HCT116 (cell line): Measurements from ENCODE around the gene CARNS1. TPM values are rescaled to one million over a fixed set of nuclear protein-coding genes. Genes with fewer than 3 reads are reported as not detected.

Experiments used
- ATAC-seq: fragments of 200-7000 bp; cut with Tn5 transposase; 2 replicates; pipeline ENCODE4 v1.9.1; 2020; ENCODE audit warnings: mild to moderate bottlenecking, moderate library complexity
- BruUV-seq: library from RNA; stranded (reverse); fragments of 400-500 nt; replicated peaks from 2 replicates; lab custom pipeline; 2021; lab: Mats Ljungman, UMichigan
- CTCF ChIA-PET: fragments of 300-600 bp; sonication (Branson Sonifier 250); formaldehyde crosslinking; loops from one replicate; lab custom pipeline; 2021; ENCODE audit warnings: antibody characterized with exemption; lab: Charles Lee
- POLR2A ChIA-PET: fragments of 300-600, 350-600 bp; sonication (Branson Sonifier 250); formaldehyde crosslinking; loops from one replicate; lab custom pipeline; 2021; ENCODE audit warnings: antibody characterized with exemption; lab: Charles Lee
- RAD21 ChIA-PET, 2 experiments: fragments of 300-600 bp; sonication (Branson Sonifier 250); formaldehyde crosslinking; loops; one replicate each; lab custom pipeline; 2023; ENCODE audit warnings: low total read pairs in 2 of 2; ENCODE audit not compliant: uncharacterized antibody in 2 of 2, unreplicated experiment in 2 of 2, low non-redundant PET in 1 of 2; lab: Charles Lee
- DNase-seq: peaks from one replicate; pipeline ENCODE4 v3.0.0-alpha.2; 2010; ENCODE audit warnings: low read depth, low spot score
- H2AFZ ChIP-seq: fragments of 200-600 bp; shearing (Covaris generic), sonication (generic); 2 replicates; pipeline ENCODE4 v1.6.1; 2017; ENCODE audit warnings: low read depth, mixed run types, mixed read lengths, antibody characterized with exemption, low read length; ENCODE audit not compliant: poor library complexity, severe bottlenecking
- H3K27ac ChIP-seq: 2 replicates; pipeline ENCODE4 v1.5.1; 2012; ENCODE audit warnings: low read depth, low read length
- H3K27me3 ChIP-seq: fragments of 200-600 bp; sonication (generic); 2 replicates; pipeline ENCODE4 v1.6.1; 2016; ENCODE audit warnings: mixed run types, low read length, mixed read lengths; ENCODE audit not compliant: insufficient read depth
- H3K36me3 ChIP-seq, 2 experiments: fragments of 200-500 bp in 1 of 2; fragments of 200-600 bp in 1 of 2; sonication (Bioruptor generic) in 1 of 2; sonication (generic) in 1 of 2; 2 replicates each; pipeline versions ENCODE4 v1.5.1 to v1.6.1; 2014 to 2016; ENCODE audit warnings: low read length in 2 of 2, inconsistent platforms in 1 of 2, mixed read lengths in 1 of 2, mixed run types in 1 of 2; ENCODE audit not compliant: insufficient read depth in 2 of 2, control insufficient read depth in 1 of 2
- H3K4me1 ChIP-seq, 2 experiments: fragments of 200-600 bp in 1 of 2; sonication (generic) in 1 of 2; 2 replicates each; pipeline versions ENCODE4 v1.5.1 to v1.6.1; 2012 to 2017; ENCODE audit warnings: low read length in 2 of 2, inconsistent platforms in 1 of 2, mild to moderate bottlenecking in 1 of 2, mixed read lengths in 1 of 2, mixed run types in 1 of 2, moderate library complexity in 1 of 2; ENCODE audit not compliant: insufficient read depth in 2 of 2, control insufficient read depth in 1 of 2
- H3K4me2 ChIP-seq: fragments of 200-600 bp; sonication (generic); 2 replicates; pipeline ENCODE4 v1.6.1; 2017; ENCODE audit warnings: mixed run types, low read length, mixed read lengths
- H3K4me3 ChIP-seq, 2 experiments: fragments of 200-600 bp in 1 of 2; sonication (generic) in 1 of 2; replicated peaks in 1 of 2; 2 replicates each; pipeline ENCODE4 v1.5.1; 2011 to 2016; ENCODE audit warnings: low read length in 2 of 2, control low read depth in 1 of 2, low read depth in 1 of 2, mild to moderate bottlenecking in 1 of 2, mixed read lengths in 1 of 2, mixed run types in 1 of 2
- H3K79me2 ChIP-seq: fragments of 200-600 bp; sonication (generic); 2 replicates; pipeline ENCODE4 v1.6.1; 2017; ENCODE audit warnings: mild to moderate bottlenecking, mixed run types, low read length, moderate library complexity, mixed read lengths; ENCODE audit not compliant: insufficient read depth
- H3K9ac ChIP-seq: fragments of 200-600 bp; sonication (generic); 2 replicates; pipeline ENCODE4 v1.6.1; 2016; ENCODE audit warnings: low read length, mixed read lengths
- H3K9me2 ChIP-seq: fragments of 200-600 bp; sonication (generic), shearing (Covaris generic); 2 replicates; pipeline ENCODE4 v1.6.1; 2017; ENCODE audit warnings: mixed run types, mild to moderate bottlenecking, moderate library complexity; ENCODE audit not compliant: insufficient read depth
- H3K9me3 ChIP-seq, 2 experiments: fragments of 200-500 bp in 1 of 2; fragments of 200-600 bp in 1 of 2; sonication (Bioruptor generic) in 1 of 2; sonication (generic) in 1 of 2; 2 replicates each; pipeline ENCODE4 v1.6.1; 2014 to 2017; ENCODE audit warnings: low read length in 2 of 2, mixed read lengths in 2 of 2, inconsistent platforms in 1 of 2, low read depth in 1 of 2, mild to moderate bottlenecking in 1 of 2, mixed run types in 1 of 2, moderate library complexity in 1 of 2; ENCODE audit not compliant: control insufficient read depth in 1 of 2, insufficient read depth in 1 of 2
- H4K20me1 ChIP-seq: fragments of 200-600 bp; sonication (generic), shearing (Covaris generic); 2 replicates; pipeline ENCODE4 v1.6.1; 2017; ENCODE audit warnings: mixed run types, mild to moderate bottlenecking, moderate library complexity; ENCODE audit not compliant: insufficient read depth
- ATF3 ChIP-seq: IDR thresholded peaks from 2 replicates; pipeline ENCODE4 v1.6.1; 2012
- CBX3 ChIP-seq: IDR thresholded peaks from 2 replicates; pipeline ENCODE4 v1.6.1; 2012; ENCODE audit warnings: low read depth
- CEBPB ChIP-seq: IDR thresholded peaks from 2 replicates; pipeline ENCODE4 v1.6.1; 2012; ENCODE audit warnings: low read depth
- CTCF ChIP-seq, 3 experiments: fragments of 200-600 bp in 1 of 3; sonication (generic) in 1 of 3; IDR thresholded peaks in 2 of 3; conservative IDR thresholded peaks in 1 of 3; 2 replicates each; pipeline ENCODE4 v1.5.1; 2012 to 2017; ENCODE audit warnings: low read depth in 2 of 3, low read length in 2 of 3, antibody characterized with exemption in 1 of 3, borderline replicate concordance in 1 of 3, control low read depth in 1 of 3, mild to moderate bottlenecking in 1 of 3, mixed read lengths in 1 of 3, mixed run types in 1 of 3, moderate library complexity in 1 of 3; ENCODE audit not compliant: insufficient read depth in 1 of 3
- EGR1 ChIP-seq: IDR thresholded peaks from 2 replicates; pipeline ENCODE4 v1.6.1; 2012; ENCODE audit warnings: low read depth
- ELF1 ChIP-seq: IDR thresholded peaks from 2 replicates; pipeline ENCODE4 v1.6.1; 2012; ENCODE audit warnings: low read depth, borderline replicate concordance
- EZH2 ChIP-seq: fragments of 200-600 bp; sonication (generic); IDR thresholded peaks from 2 replicates; pipeline ENCODE4 v1.6.1; 2017; ENCODE audit warnings: antibody characterized with exemption, mixed run types
- FOSL1 ChIP-seq: IDR thresholded peaks from 2 replicates; pipeline ENCODE4 v1.6.1; 2012; ENCODE audit warnings: low read depth
- JUND ChIP-seq: IDR thresholded peaks from 2 replicates; pipeline ENCODE4 v1.6.1; 2012
- POLR2A ChIP-seq: IDR thresholded peaks from 2 replicates; pipeline ENCODE4 v1.7.0; 2011; ENCODE audit warnings: borderline replicate concordance; ENCODE audit not compliant: insufficient read depth, insufficient read length; ENCODE audit errors: extremely low read depth
- POLR2AphosphoS5 ChIP-seq: IDR thresholded peaks from 2 replicates; pipeline ENCODE4 v1.6.1; 2011; ENCODE audit warnings: mild to moderate bottlenecking, low read depth, low read length, moderate library complexity
- RAD21 ChIP-seq: IDR thresholded peaks from 2 replicates; pipeline ENCODE4 v1.6.1; 2012; ENCODE audit warnings: low read depth, mild to moderate bottlenecking
- REST ChIP-seq: IDR thresholded peaks from 2 replicates; pipeline ENCODE4 v1.6.1; 2012; ENCODE audit warnings: low read depth
- SIN3A ChIP-seq: IDR thresholded peaks from 2 replicates; pipeline ENCODE4 v1.6.1; 2012; ENCODE audit warnings: low read depth
- SP1 ChIP-seq: IDR thresholded peaks from 2 replicates; pipeline ENCODE4 v1.6.1; 2012; ENCODE audit warnings: low read depth
- SRF ChIP-seq: IDR thresholded peaks from 2 replicates; pipeline ENCODE4 v1.6.1; 2012; ENCODE audit warnings: low read depth
- TCF7L2 ChIP-seq: IDR thresholded peaks from 2 replicates; pipeline ENCODE4 v1.7.0; 2011; ENCODE audit warnings: borderline replicate concordance, inconsistent platforms; ENCODE audit not compliant: insufficient read depth, insufficient read length; ENCODE audit errors: extremely low read depth
- YY1 ChIP-seq: IDR thresholded peaks from 2 replicates; pipeline ENCODE4 v1.6.1; 2011; ENCODE audit warnings: low read length, low read depth, moderate library complexity, mild to moderate bottlenecking; ENCODE audit not compliant: insufficient replicate concordance; ENCODE audit errors: extremely low read depth
- ZFX ChIP-seq: fragments of 450-650 bp; IDR thresholded peaks from 2 replicates; pipeline ENCODE4 v1.6.1; 2017
- ZNF274 ChIP-seq: fragments of 200-500 bp; sonication (Bioruptor generic); IDR thresholded peaks from 2 replicates; pipeline ENCODE4 v1.6.1; 2014; ENCODE audit warnings: mild to moderate bottlenecking, low read depth, low read length, inconsistent platforms
- intact Hi-C: fragments of 100-400 bp; cut with micrococcal nuclease; formaldehyde crosslinking; loops from 2 replicates; pipeline ENCODE4 v1.10.0; 2022
- total RNA-seq: library from RNA; stranded (reverse); gene quantifications from one replicate; pipeline ENCODE4 v1.2.1, GENCODE V29; 2021; ENCODE audit not compliant: unreplicated experiment

CARNS1 gene
- total RNA-seq, 1 experiment from 2014 or later = 1.0 TPM

- RAD21 ChIA-PET = interaction anchor here in 1 of 2 experiments (1.2 kb wide), 1 partner anchor 19 kb away, joined by 3 read pairs; no protein-coding TSS in a partner anchor
- DNase-seq (no peak), ATAC-seq (no peak)
- Histone ChIP-seq H3K79me2 (peaks cover 24% of the 10 kb centered on the region), H3K4me3 (peak overlapping the region in 1 of 2 experiments; percentile 40; a peak in 2 of 4 replicates), H3K27me3 (no peaks in the 10 kb centered on the region), H3K9me2 (no peaks in the 10 kb centered on the region), H2AFZ (no peak overlapping the region), H3K36me3 (no peaks in the 10 kb centered on the region), H4K20me1 (no peaks in the 10 kb centered on the region), H3K27ac (peak overlapping the region; percentile 100), H3K9ac (peak overlapping the region; percentile 100), H3K4me2 (peak overlapping the region; percentile 88), H3K4me1 (peaks cover 71 to 86% of the 10 kb centered on the region in 2 experiments), H3K9me3 (no peaks in the 10 kb centered on the region)
- POLR2A ChIA-PET = interaction anchor here (0.7 to 15.1 kb wide), 3 partner anchors 16 to 114 kb away, joined by 3 to 210 read pairs (median 3); partner anchors contain the start of genes POLD4 and RAD9A
- BruUV-seq = no TSS peak
- CTCF ChIA-PET = interaction anchor here (0.7 to 15.5 kb wide), 3 partner anchors 14 to 29 kb away, joined by 5 to 456 read pairs (median 9); partner anchors contain the start of gene POLD4
- TF ChIP-seq POLR2A = no peak
- no peak for TF ChIP-seq EGR1
- no peak for TF ChIP-seq YY1
- no peak for TF ChIP-seq SP1
- no peak for TF ChIP-seq ELF1
- TF ChIP-seq CEBPB = no peak
- TF ChIP-seq SIN3A = no peak
- TF ChIP-seq JUND = no peak
- no peak for TF ChIP-seq CBX3
- no peak for TF ChIP-seq FOSL1
- no peak for TF ChIP-seq ZNF274
- no peak for TF ChIP-seq EZH2
- TF ChIP-seq POLR2AphosphoS5 = no peak
- TF ChIP-seq ATF3 = no peak
- no peak for TF ChIP-seq SRF
- no peak for TF ChIP-seq RAD21
- no peak for TF ChIP-seq ZFX
- no peak for TF ChIP-seq CTCF (IDR thresholded peaks at IDR 0.05 in 2 of 3, conservative IDR thresholded peaks at IDR 0.05 in 1 of 3; ENCODE audit: borderline replicate concordance in 1 of 3, insufficient read depth in 1 of 3, low read depth in 2 of 3, low read length in 2 of 3)
- no peak for TF ChIP-seq REST
- no peak for TF ChIP-seq TCF7L2
- intact Hi-C loops = no loop called here
These were observed 40.0 kb upstream of the CARNS1 start for GRCh38 chr11:67375320-67376055.
